Aortic smooth muscle cell (primary cell): ENCODE data around the gene HSPD1. TPM values are rescaled to one million over a fixed set of nuclear protein-coding genes. Genes with fewer than 3 reads are reported as not detected.

ENCODE experiments used
- total RNA-seq: library from RNA; depleted of rRNA; stranded (reverse); fragments of >200 nt; gene quantifications from 2 replicates; pipeline ENCODE4 v1.2.3, GENCODE V29; 2014

Gene HSPD1
- total RNA-seq: 143 and 236 TPM in 2 replicates

DNA sequence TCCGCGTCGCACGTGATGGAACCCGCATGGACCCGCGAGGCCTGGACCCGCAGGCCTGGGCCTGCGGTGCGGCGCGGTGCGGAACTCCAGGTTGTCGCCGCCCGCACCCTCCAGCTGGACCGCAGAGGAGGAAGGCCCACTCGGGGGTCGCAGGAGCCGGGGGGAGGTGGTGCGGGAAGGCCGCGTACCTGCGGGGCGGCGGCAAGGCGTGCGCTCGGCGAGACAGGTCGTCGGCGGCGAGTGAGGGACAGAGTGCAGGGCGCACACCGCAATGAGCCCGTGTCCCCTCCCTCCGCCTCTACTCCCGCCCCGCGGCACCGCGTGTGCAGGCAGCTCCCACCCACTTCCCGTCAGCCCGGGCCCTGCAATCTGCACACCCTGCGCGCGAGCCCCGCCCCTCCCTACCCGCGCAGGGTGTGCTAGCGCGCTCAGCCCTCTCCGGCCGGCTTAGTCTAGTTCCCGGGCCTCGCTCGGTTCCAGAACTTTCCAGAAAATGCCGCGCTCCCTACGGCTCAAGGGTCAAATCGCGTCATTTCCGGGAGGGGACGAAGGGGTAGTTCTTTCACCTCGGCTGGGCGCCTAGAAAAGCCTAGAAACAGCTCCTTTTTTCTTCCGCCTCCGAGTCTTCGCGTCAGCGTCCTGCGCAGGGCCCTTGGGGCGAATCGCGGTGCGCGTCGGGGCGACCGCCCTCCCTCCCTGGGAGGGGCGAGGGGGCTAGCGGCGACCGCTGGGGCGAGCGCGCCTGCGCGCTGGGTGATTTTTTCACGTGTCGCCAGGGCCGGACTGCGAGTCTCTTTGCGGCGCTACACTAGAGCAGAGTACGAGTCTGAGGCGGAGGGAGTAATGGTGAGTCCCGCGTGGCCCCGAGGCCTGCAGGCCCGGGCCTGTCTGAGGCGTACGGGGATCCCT, at the start of gene HSPD1, which contains the start of gene HSPE1:
HSPD1 (minus strand) TSS at position 247 of the 909 bp plus-strand sequence. CDS start 992 bp downstream, outside the sequence.
HSPE1 (plus strand) TSS at position 786 of the 909 bp plus-strand sequence; CDS start at position 844, 58 bp downstream.

DNA sequence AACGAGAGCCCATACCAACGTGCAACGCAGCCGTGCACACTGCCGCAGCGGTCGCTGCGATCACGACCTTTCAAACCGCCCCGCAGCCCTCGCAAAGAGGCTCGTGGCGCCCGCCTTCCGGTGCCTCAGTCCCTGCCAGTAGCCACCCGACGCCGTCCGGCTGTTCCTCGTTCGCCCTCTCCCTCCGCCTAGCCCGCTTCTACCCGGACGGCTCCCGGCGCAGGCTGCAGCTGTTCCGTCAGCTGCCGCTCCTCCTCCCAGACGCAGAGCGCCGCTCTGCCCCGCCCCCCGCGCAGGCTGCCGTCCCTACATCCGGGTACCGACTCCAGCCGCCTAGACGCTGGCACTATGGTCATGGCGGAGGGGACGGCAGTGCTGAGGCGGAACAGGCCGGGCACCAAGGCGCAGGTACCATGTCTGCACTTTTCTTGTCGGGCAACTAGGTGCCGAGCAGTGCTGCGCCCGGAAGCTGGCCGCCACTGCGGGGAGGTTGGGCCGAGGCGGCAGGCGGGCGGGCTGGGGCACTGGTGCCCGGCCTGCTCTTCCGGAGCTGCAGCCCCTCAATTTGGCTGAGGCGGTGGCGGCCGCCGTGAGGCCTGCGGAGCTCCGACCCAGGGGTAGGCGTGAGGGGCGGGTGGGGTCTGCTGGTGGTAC, 16.2 kb upstream of the HSPD1 start, which contains the start of gene MOB4:
MOB4 (plus strand) TSS at position 328 of the 654 bp plus-strand sequence; CDS start at position 349, 21 bp downstream.

GRCh38 chr2:197453123-197453913, 46.3 kb downstream of the HSPD1 start, which contains the start of gene COQ10B:
TSS of gene COQ10B (plus strand) at chr2:197453552. CDS start at chr2:197453561, 9 bp downstream.

Other genes with a start within 250 kb of the HSPD1 start
- gene ANKRD44, start 189.1 kb downstream of the HSPD1 start, total RNA-seq: 15.2 and 23.8 TPM in 2 replicates
- 175 and 196 TPM in 2 replicates for gene SF3B1, start 64.8 kb downstream of the HSPD1 start, total RNA-seq
- 45.0 and 54.6 TPM in 2 replicates for gene COQ10B, start 46.3 kb downstream of the HSPD1 start, total RNA-seq
- gene HSPE1, start 539 bp upstream of the HSPD1 start, total RNA-seq: 97.5 and 121 TPM in 2 replicates
- 32.7 and 36.5 TPM in 2 replicates for gene MOB4, start 16.2 kb upstream of the HSPD1 start, total RNA-seq
- 19.7 and 25.6 TPM in 2 replicates for gene RFTN2, start 175.7 kb upstream of the HSPD1 start, total RNA-seq
- 1.2 and 3.0 TPM in 2 replicates for gene MARS2, start 205.5 kb upstream of the HSPD1 start, total RNA-seq